ENCODE measurements around the gene AFM. TPM values are rescaled to one million over a fixed set of nuclear protein-coding genes. Genes with fewer than 3 reads are reported as not detected.
"Not testable (repeated sequence)": the region's sequence is repeated elsewhere in the genome, so short reads cannot be mapped to it uniquely, and the experiment has no call there.

AFM gene
- total RNA-seq, 1 experiment from 2014 or later: 0.07 TPM

GRCh38 chr4:73505567-73505966 is 24.0 kb downstream of the AFM start:
- DNase-seq (ENCODE audit: low read depth): no peak

- DNase-seq (ENCODE audit: low read depth): no peak
These were observed 26.0 kb downstream of the AFM start for GRCh38 chr4:73507541-73507940.

GRCh38 chr4:73508651-73509050 is 27.1 kb downstream of the AFM start:
- no peak for DNase-seq (ENCODE audit: low read depth)

GRCh38 chr4:73518340-73518739 is 36.8 kb downstream of the AFM start:
- no peak for DNase-seq (ENCODE audit: low read depth)

GRCh38 chr4:73520821-73521220 is 39.3 kb downstream of the AFM start:
- DNase-seq (ENCODE audit: low read depth): peak; percentile 80

- peak; percentile 10 for DNase-seq (ENCODE audit: low read depth)
These were observed 41.6 kb downstream of the AFM start for GRCh38 chr4:73523126-73523525.

GRCh38 chr4:73525611-73526010 is 44.1 kb downstream of the AFM start:
- no peak for DNase-seq (ENCODE audit: low read depth)

GRCh38 chr4:73527196-73527595 is 45.7 kb downstream of the AFM start:
- no peak for DNase-seq (ENCODE audit: low read depth)

GRCh38 chr4:73528171-73528570 is 46.6 kb downstream of the AFM start:
- DNase-seq (ENCODE audit: low read depth): no peak

- no peak for DNase-seq (ENCODE audit: low read depth)
These were observed 52.2 kb downstream of the AFM start for GRCh38 chr4:73533515-73534422.

- DNase-seq (ENCODE audit: low read depth): no peak
These were observed 56.6 kb downstream of the AFM start for GRCh38 chr4:73538162-73538561.

GRCh38 chr4:73539386-73539785 is 57.8 kb downstream of the AFM start:
- no peak for DNase-seq (ENCODE audit: low read depth)

GRCh38 chr4:73540826-73541225 is 59.3 kb downstream of the AFM start:
- DNase-seq (ENCODE audit: low read depth): no peak

- DNase-seq (ENCODE audit: low read depth): no peak
These were observed 59.7 kb downstream of the AFM start for GRCh38 chr4:73541251-73541650.

GRCh38 chr4:73544620-73545019 is 63.1 kb downstream of the AFM start:
- no peak for DNase-seq (ENCODE audit: low read depth)

- not testable (repeated sequence) for DNase-seq (ENCODE audit: low read depth)
These were observed 69.3 kb downstream of the AFM start for GRCh38 chr4:73550865-73551264.

Other genes starting within 250 kb of the AFM start
- gene ANKRD17, start 222.9 kb upstream of the AFM start, total RNA-seq (2014; rRNA removed; shearing (Covaris generic)): 27.8 and 32.8 TPM in 2 replicates
- gene ALB, start 77.5 kb upstream of the AFM start, total RNA-seq (2014; rRNA removed; shearing (Covaris generic)): not detected in 2 replicates
- gene AFP, start 45.5 kb upstream of the AFM start, total RNA-seq (2014; rRNA removed; shearing (Covaris generic)): 1.2 and 1.7 TPM in 2 replicates
- 0.02 TPM in 1 of 2 replicates, not detected in the other for gene RASSF6, start 138.7 kb downstream of the AFM start, total RNA-seq (2014; rRNA removed; shearing (Covaris generic))